Measurements from ENCODE around the gene PRR5L.

DNA sequence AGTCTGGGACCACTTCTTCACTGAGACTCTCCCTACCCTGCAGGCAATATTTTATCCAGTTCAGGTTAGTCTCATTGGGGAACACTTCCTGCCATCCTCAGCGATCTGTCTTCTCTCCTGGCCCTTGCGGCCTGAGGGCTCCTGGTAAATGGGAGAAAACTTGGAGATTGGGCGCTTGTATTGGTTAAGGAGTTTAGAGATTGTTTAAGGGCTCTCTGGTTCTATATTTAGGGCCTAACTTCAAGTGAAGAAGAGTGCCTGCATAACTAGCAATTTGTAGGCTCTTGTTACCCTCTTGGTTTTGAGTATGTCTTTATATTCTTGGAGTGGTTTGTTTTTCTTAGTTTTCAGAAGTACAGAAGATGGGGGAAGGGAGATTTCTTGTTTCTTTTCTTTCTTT, 141.3 kb downstream of the PRR5L start:
- TF ChIP-seq CTCF (conservative IDR thresholded peaks at IDR 0.05; ENCODE audit: low read depth in 2 of 2) (no peak), POLR2AphosphoS5 (IDR thresholded peaks at IDR 0.05; ENCODE audit: low read depth) (no peak), EZH2 (IDR thresholded peaks at IDR 0.05; ENCODE audit: low read depth, unreplicated experiment) (no peak), CREB1 (CRISPR knock-in tag; IDR thresholded peaks at IDR 0.05; ENCODE audit: low read depth) (no peak), JUNB (IDR thresholded peaks at IDR 0.05; ENCODE audit: unreplicated experiment) (no peak), EZH2phosphoT487 (IDR thresholded peaks at IDR 0.05; ENCODE audit: unreplicated experiment) (no peak), ZNF114 (CRISPR knock-in tag; IDR thresholded peaks at IDR 0.05) (no peak)
- TF ChIP-seq, protein P1, sequence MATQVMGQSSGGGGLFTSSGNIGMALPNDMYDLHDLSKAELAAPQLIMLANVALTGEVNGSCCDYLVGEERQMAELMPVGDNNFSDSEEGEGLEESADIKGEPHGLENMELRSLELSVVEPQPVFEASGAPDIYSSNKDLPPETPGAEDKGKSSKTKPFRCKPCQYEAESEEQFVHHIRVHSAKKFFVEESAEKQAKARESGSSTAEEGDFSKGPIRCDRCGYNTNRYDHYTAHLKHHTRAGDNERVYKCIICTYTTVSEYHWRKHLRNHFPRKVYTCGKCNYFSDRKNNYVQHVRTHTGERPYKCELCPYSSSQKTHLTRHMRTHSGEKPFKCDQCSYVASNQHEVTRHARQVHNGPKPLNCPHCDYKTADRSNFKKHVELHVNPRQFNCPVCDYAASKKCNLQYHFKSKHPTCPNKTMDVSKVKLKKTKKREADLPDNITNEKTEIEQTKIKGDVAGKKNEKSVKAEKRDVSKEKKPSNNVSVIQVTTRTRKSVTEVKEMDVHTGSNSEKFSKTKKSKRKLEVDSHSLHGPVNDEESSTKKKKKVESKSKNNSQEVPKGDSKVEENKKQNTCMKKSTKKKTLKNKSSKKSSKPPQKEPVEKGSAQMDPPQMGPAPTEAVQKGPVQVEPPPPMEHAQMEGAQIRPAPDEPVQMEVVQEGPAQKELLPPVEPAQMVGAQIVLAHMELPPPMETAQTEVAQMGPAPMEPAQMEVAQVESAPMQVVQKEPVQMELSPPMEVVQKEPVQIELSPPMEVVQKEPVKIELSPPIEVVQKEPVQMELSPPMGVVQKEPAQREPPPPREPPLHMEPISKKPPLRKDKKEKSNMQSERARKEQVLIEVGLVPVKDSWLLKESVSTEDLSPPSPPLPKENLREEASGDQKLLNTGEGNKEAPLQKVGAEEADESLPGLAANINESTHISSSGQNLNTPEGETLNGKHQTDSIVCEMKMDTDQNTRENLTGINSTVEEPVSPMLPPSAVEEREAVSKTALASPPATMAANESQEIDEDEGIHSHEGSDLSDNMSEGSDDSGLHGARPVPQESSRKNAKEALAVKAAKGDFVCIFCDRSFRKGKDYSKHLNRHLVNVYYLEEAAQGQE (IDR thresholded peaks at IDR 0.05; ENCODE audit: unreplicated experiment) = no peak

Measured in GM23338 (cell line).